IPS DF 19.7 (cell line): ENCODE measurements around the gene PHF19.

Source experiments
- DNase-seq: peaks from one replicate; pipeline ENCODE4 v3.0.0-alpha.2; 2013; ENCODE audit warnings: low read depth, low spot score

The PHF19 gene

DNA sequence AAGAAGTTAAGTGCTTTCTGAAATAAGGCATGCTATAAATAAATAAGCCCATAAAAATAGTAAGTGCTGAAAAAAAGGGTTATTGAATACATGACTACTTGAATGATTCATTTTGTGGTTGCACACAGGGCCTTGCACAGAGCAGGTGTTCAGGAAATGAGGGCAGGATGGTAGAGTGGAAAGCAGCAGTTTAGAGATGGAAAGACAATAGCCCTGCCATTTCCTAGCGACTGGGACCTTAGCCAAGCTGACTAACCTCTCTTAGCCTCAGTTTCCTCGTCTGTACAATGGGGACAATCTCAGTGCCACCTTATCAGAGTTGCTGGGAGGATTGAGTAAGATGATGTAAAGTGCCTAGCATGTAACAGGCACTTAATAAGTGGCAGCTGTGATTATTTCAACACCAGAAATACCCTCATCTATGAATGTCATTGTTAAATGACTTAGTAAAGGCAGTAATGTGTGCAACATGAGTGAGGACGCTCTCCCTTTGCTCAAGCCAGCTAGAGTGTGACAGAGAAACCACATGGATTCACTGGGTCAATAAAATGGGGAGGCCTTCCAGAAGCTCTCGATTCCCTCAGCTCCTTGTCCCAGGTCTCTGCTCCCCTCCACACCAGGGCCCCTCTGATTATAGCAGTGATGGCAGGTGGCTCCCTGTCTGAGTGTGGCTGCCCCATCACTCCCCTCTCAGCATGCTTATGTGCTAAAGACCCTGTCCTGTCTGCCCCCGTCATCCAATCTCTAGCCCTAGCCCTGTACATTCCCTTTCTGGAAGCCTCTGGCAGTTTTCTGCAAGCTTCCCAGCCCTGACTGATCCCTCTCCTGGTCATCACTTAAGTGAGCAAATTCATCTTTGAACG, 16.0 kb upstream of the PHF19 start:
- DNase-seq, result no peak

DNA sequence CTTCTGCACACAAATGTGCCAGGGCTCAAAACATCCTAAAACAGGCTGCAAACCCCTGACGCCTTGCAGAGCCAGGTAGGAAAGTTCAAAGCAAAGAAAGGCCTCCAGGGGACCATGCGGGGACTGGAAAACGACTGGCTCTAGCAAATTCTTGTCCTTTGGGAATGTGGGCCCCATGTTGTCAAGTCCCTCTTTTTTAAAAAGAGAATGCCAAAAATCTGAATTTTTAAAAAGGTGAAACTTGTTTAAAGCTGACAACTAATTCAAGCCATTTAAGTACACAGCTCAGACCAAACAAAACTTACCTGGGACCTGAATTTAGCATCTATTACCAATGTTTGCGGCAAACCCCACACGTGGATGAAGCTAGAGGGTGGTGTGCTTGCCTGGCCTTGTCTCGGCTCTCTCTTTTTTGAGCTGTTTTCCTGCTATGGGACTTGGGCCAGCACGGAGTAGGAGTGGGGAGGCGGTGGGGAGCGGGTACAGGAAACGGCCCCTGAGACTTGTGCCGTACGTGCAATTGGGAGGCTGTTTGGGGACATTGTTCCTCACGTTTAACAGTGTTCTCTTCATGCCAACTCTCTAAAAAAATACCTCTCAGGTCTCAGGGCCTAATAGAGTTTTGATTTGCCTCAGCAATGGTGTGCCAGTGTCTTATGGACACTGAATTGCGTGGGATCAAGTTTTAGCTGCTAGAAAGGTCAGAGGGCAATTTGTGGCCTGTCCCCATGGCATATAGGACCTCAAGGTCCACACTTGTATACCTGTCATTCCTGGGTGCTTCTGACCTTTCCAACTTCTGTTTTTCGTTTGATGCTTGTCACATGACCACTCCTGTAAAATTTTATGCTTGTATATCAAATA, 15.1 kb upstream of the PHF19 start:
- DNase-seq, result no peak

DNA sequence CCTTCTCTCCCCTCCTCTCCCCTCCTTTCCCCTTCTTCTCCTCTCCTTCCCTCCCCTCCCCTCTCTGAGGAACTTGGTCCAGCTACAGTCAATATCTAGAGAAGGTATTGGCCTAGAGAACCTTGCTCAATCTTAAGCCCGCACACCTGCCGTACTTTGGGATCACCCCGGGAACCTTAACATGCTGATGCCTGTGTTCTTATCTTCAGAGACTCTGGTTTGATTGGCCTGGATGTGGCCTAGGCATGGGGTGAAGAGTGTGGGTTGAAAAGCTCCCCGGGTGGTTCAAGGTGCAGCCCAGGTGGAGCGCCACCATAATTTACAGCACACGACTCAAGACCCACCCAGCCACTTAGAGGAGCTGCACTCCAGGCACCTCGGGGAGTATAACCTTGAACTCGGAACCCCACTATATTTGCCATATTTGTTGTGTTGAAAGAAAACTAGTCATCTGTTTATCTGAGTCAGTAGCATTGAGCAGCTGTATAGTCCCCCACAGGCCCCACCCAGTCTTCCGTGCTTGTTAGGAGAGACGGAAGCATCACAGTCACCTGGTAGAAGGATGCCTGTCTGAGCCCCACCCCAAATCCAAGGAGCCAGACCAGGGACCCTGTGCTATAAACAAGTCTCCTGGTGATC, 14.4 kb upstream of the PHF19 start:
- DNase-seq, result no peak

GRCh38 chr9:120890320-120891244, 13.6 kb upstream of the PHF19 start:
- no peak for DNase-seq

DNA sequence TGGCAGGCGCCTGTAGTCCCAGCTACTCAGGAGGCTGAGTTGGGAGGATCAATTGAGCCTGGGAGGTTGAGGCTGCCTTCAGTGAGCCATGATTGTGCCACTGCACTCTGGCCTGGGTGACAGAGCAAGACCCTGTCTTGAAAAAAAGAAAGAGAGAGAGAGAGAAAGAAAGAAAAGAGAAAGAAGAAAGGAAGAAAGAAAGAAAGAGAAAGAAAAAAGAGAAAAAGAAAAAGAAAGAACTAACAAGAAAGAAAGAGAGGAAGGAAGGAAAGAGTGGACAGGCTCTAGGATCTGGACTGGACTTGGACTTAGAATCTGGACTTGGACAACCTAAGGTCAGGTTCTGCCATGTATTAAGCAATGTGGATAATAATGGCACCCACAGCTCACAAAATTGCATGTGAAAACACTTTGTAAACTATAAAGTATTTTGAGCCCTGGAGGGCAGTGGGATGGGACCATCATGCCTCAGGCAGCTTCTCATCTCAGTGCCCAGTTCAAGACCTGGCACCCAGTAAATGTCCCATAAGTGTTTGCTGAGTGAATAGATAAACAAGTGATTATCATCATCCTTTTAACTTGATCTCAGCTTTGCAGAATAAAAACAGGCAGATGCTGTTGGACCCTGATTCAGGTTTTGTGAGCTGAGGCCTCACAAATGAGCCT, 12.8 kb upstream of the PHF19 start:
- no peak for DNase-seq

DNA sequence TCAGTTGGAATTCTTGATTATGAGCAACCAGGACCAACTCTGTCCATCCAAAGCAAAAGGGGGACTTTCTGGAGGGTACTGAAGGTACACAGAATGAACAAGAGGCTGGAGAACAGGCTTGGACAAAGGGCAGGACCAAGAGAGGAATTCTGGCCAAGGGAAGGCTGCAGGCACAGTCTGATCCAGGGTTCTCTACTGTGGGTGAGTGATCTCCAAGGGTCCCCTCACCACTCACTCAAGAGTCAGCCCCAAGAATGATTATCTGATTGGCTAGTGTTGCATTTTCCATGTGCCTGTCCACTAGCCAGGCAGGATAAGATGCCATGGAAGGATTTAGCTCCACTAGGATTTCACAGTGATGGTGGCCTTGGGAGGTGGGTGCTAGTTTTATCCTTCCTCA, 11.6 kb upstream of the PHF19 start:
- no peak for DNase-seq

- no peak for DNase-seq
These were observed 9.5 kb upstream of the PHF19 start for GRCh38 chr9:120886490-120886967.

GRCh38 chr9:120885958-120886357, 9.0 kb upstream of the PHF19 start:
- no peak for DNase-seq

- DNase-seq, result no peak
These were observed 8.5 kb upstream of the PHF19 start for GRCh38 chr9:120885457-120885856.

DNA sequence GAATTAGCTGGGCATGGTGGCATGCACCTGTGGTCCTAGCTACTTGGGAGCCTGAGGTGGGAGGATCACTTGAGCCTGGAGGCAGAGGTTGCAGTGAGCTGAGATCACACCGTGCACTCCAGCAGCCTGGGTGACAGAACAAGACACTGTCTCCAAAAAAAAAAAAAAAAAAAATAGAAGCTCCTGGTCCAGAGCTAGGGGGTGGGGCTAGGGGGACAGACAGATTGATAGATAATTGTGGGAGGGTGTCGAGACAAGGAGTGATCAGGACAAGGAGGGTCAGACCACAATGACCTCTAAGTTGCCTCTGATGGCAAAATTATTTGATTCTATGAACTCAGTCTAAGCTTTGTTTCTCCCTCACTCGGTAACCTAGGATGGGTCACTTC, 6.6 kb upstream of the PHF19 start:
- no peak for DNase-seq

DNA sequence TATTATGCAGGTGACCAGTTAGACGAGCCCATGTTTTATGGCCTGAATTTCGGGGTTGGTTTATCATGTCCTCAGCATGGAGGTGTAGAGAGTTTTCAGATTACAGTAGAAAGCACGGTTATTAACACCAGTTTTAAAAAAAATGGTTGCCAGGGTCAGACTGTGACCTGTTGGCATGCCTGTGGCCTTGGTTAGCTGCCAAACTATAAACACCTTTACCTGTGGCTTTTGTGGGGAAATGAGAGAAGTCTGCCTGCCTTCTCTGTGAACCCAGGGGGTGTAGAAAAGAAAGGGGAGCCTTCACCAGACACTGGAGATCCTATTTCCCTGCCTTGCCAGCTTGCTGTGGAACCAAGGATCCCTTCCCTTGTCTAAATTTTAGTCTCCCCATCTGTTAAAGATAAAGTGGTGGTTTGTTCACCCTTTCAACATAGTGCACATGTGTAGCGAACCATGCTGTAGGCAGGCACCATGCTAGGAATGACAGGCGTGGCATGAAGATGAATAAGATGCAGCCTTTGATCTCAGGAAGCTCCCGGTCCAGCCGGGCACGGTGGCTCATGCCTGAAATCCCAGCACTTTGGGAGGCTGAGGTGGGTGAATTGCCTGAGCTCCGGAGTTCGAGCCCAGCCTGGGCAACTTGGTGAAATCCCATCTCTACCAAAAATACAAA, 6.1 kb upstream of the PHF19 start:
- DNase-seq, result no peak

DNA sequence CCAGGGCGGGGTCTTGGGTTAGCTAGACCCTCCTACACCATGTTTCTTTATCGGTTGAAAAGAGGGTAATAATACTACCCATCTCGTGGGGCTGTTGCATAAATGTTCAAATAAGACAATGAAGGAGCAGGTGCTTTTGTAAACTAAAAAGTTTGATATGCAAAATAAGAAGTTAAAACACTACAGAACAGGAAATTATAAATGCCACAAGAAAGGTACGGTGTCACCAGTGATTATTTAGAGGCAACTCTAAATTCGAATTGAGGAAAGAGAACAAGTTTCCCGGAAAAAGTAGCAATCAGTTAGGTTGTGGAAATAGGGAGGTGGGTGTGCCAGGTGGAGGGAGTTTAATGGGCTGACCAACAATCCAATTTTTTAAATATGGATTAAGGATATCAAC, 2.5 kb upstream of the PHF19 start:
- DNase-seq, result no peak

DNA sequence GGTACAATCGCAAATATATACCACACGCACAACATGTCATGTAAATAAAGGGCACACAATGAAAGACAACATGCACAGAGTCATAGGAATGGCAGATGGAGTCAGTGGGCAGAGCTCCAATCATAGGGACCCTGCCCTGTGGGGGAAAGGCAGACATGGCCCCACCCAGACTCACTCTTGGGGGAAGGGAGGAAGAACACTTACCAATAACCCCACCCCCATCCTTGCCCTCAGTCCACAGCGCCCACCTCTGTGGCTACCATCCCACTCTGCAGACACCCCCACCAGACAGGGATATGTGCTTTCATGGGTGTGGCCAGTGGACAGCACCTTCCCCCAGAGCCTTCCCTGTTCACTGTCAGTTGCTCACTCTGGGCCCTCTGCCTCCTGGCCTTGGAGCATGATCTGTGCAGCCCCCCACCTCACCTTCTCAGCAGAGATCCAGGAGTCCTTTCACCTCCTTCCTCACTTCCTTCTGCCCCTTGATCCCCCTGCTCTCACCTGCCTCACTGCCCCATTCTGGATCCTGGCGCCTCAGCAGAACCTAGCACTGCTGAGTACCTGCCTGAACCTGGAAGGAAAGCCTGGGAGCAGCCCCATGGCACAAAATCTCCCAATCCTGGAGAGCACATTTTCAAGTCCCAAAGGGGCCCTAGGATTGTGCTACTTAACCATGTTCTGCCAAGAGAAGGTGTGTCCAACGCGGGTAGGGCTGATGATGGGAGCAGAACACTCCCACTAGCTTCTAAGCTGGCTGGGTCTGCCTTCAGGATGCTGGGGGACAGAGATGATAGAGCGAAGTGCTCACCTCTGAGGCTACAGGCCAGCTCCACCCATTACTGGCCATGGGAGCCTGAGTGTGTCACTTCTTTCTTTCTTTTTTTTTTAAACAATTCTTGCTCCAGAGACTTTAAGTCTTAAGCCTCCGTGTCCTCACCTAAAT, 1.5 kb upstream of the PHF19 start:
- DNase-seq, result no peak

GRCh38 chr9:120877276-120878034, 467 bp upstream of the PHF19 start:
- DNase-seq, result no peak

GRCh38 chr9:120875954-120876841, 790 bp downstream of the PHF19 start:
- no peak for DNase-seq

- DNase-seq, result no peak
These were observed 1.4 kb downstream of the PHF19 start for GRCh38 chr9:120875643-120875953.

GRCh38 chr9:120875195-120875565, 1.8 kb downstream of the PHF19 start:
- no peak for DNase-seq
